DND-41 (cell line): Measurements from ENCODE around the gene VPS50.

Source experiments
- CTCF ChIP-seq: IDR thresholded peaks from 2 replicates; pipeline ENCODE4 v1.5.1; 2012; ENCODE audit warnings: borderline replicate concordance, low read length, moderate library complexity, mild to moderate bottlenecking; ENCODE audit not compliant: poor library complexity, severe bottlenecking; ENCODE audit errors: extremely low read depth
- EZH2 ChIP-seq: IDR thresholded peaks from 3 replicates; pipeline ENCODE4 v1.6.1; 2012; ENCODE audit warnings: borderline replicate concordance, low read depth, mild to moderate bottlenecking, moderate library complexity, low read length, inconsistent platforms; ENCODE audit not compliant: severe bottlenecking

GRCh38 chr7:93409324-93409723 is 177.2 kb downstream of the VPS50 start:
- TF ChIP-seq CTCF (no peak), EZH2 (no peak)
